Middle frontal gyrus (tissue), 1 donor: Measurements from ENCODE around the gene CASZ1.

Experiments used
- DNase-seq: peaks from one replicate; pipeline ENCODE4 v3.0.0-alpha.2; 2015; ENCODE audit warnings: low spot score; ENCODE audit errors: extremely low spot score

CASZ1 gene

DNA sequence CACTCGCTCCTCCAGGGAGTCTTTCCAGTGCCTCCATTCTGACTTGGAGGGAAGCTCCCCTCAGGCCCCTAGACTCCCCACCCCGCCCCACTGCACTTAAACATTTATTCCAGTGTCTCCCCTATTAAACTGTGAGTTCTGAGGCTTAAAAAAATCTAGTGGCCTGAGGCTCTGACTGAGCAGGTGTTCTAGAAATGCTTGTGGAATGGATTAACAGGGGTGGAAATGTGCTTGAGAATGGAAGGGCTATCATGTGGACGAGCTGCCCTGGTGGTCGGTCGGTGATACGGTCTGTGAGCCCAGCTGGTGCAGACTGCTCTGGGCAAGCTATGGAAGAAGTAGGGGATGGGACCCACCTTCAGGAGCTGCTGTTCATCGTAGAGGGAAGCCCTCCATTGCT is 191.5 kb downstream of the CASZ1 start:
- no peak for DNase-seq

DNA sequence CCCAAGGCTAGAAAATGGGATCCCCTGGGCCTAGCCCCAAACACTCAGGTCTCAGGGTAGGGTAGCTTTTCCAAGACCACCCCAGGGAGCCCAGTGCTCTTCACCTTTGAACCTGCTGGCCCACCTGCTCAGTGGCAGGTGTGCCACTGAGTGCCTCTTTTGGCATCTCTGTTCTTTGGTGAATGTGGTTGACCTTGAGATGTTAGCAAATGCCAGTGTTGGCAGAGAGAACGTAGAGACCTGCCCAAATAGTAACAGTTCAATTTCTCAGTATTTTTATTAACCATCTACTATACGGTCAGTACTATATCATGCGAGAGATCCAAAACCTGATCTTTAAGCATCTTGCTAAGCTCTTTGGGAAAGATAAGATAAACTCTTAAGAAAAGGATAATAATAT is 193.5 kb downstream of the CASZ1 start:
- DNase-seq, result no peak

DNA sequence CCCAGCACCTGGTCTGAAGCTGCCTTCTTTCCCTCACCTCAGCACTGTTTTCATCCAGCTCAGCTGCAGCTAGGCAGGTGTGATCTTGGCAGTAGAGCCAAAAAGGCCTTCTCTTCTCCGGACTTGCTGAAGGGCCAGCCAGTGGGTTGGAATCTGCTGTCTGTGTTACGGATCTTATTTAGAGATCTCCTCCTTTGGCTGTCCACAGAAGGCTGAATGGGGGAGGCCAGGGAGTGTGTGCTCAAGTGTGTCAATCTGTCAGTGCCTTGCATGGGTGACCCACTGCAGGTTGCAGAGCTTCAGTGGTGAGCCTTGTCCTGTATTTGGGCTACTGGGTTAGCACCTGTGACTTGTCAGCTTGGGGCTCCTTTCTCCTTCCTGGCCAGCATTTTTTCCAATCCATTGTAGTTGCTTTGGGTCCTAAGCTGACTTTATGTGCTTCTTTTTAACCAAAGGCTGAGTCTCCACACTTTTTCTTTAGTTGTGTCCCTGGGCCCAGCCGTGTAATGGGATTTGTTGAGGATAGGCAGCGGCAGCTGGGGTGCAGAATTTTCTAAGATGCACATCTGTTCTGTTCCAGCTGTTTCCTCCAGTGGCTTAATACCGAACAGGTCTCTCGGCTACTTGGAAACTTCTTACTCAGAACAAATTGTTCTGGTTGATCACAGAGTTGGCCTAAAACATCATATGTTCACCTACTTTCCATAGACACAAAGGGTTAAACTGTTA is 194.9 kb downstream of the CASZ1 start:
- DNase-seq, result no peak

DNA sequence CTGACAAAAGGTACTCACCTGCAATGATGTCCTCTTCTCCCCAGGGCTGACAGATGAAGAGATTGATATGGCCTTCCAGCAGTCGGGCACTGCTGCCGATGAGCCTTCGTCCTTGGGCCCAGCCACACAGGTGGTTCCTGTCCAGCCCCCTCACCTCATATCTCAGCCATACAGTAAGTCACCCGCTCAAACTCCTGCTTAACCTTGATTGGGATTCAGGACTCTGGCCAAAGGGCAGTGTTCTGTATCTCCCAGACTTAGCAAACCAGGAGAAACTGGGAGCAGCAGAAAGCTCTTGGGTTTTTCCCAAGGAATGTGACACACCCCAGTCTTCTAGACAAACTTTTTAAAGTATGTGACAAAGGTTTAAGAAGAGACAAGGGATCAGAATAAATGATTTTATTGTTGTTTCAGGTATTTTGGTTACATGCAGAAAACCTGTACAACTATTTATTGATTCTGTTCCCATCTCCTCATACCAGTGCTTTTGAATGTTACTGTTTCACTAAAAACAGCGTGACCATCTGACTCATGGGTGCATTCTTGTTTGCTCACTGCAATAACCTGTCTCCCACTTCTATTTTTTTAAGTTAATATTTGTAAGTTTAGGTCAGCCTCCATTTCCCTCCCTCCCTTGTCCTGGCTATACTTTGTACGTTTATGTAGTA is 197.1 kb downstream of the CASZ1 start:
- DNase-seq, result no peak

DNA sequence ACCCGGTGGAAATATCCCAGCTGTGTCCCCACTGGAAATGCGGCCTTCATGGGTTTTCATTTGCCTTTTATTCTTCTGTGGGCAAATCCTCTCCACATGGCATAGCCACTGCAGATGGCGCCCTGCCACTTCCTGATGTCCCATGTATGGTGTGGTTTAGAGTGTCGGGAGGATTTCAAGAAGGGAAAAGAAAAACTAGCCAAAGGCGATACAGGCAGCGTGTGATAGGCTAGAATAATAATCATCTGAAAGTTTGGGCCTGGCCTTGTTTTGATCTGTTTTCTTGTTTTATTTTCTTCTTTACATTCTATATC is 198.1 kb downstream of the CASZ1 start:
- DNase-seq, result no peak

DNA sequence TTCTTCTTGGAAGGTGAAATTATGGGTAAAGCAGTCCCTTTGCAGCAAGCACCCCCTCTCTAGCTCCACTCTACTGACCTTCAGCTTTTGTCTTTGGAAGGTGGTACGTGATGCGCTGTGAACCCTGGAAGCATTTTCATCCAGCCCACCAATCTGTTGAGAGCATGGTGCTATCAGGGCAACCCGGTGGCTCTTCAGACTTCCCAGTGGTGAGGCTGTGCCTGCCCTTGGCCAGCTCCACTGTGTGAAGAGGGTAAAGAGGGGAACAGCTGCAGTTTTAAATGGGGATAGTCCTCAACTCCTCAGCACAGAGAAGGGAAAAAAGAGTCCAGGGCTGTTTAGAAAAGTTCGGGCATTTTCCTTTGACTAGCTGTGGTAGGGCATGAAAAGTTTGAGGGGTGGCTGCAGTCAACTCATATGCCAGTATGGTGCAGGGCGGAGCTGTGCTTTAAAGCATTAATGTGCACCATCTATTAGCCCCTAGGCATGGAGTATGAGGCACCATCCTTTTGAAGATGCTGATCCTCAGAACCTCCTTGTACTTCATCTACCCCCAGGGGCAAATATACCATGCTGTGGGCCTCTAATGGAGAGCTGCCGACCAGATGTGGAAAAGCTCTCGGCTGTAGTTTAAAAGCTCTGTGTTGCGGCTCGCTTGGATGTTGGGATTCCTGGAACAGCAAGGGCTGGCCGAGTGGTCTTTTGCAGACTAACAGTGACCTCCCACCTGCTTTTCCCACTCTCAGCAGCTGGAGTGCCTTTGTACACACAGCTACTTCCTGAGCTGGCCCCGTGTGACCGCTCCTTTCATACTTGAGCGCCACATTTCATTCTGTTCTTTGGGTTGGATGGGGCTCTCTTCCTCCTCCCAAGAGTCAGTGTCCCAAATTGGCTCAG is 198.7 kb downstream of the CASZ1 start:
- no peak for DNase-seq

DNA sequence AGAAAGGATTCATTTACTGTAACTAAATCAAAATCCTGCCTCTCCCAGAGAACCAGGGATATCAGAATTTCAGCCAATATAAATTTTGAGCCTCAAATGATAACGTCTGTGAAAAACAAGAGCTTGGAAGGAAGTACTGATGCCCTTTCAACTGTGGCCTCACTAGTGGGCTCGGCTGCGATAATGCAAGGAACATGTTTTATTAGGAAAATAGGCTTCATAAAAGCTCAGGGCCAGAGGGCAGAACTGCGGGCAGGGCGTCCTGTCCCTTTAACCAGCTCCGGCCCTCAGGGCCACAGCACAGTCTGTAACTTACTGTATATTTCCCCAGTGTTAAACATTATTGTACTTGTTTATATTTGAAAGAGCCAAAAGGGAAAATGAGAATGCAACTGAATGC is 199.7 kb downstream of the CASZ1 start:
- DNase-seq, result no peak

DNA sequence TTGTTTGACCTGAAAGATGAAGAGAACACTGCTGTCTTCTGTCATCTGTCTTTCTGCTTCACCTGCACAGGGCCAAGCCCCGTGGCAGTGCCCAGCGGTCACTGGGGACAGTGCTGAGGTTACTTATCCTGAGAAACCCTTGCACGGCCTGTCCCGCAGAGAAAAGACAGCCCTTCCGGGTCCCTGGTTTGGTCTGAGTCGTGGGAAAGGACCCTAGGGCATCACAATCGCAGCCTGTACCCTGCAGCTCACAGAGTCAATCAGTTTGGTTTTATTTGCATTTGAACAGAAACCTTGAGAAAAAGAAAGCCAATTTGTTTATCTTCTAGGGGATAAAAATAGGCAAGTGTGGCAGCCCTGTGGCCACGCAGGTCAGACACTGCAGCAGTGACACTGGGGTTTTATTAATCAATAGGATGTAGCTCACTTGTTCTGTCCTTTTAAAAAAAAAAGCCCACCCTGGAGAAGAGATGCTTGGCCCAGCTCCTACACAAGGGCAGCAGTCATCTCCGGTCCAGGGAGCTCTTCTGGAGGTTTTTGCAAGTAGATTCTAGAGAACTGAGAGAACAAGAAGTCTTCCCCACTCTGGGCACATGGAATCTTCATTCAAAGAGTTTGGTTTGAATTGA is 201.7 kb downstream of the CASZ1 start:
- no peak for DNase-seq

DNA sequence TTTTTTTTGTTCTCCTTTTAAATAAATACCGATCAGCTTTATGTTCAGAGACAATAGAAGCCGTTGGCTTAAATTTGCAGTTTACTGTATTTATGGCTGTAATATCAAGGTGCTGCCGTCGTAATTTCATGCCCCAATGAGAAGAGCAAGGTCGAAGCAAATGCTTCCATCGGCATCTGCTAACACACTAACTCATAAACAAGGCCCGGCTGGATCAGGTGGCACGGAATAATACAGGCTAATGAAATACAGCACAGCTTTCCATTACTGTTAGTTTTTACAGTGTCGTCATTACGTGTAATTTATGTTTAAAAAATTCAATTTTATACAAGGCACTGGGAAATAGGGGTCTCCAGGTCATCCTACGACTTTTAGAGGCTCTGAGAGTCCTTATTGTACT is 202.7 kb downstream of the CASZ1 start:
- no peak for DNase-seq

DNA sequence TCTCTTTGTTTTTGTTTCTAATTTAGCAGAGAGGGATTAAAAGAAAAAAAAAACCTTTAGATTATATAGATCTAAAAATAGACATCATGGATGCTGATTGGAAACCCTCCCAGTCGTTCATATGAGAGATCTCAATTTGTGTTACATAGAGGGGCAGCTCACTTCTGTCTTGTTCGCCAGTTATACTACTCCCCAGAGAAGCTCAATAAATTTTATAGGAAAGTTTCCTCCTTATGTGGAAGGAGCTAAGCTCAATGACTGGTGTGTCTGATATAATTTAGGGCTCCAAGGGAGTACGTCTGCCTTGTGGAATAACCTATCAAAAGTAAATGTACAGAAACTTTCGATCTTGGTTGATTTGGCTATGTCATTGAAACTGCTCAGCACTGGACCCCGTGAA is 204.1 kb downstream of the CASZ1 start:
- no peak for DNase-seq

DNA sequence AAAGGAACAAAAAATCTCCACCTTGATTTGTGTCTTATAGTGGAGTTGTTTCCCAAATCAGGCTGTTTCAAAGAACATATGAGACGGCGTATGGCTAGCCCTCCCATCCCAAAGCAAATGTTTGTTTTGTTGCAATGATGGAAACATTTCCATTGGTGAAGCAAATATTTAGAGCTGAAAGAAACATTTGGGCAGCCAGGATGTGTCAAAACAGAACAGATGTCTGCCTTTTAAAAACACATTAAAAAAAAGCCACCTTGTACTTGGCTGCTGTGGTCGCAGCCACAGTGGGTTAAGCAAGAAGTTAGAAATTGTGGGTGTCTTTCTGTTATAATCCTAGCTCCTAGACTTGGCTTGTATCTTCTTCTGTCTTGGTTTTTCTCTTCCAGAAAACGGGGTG is 205.4 kb downstream of the CASZ1 start:
- no peak for DNase-seq

DNA sequence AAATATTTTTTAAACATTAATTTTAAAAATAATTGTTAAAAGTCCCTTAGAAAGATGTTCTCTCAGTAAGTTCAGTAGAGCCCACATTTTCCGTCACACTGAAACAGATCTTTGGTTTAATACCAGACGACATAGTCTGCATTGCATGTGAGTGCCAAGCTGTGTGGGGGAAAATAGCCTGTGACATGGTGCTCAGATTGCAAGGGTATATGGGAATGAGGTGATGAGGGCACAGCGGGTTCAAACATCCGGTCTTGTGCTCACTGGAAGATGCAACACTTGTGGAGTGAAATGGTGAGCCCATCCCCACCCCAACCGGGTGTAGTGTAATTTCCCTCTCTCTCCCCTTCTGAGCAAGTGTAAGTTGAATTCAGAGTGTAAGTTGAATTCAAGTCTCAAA is 207.4 kb downstream of the CASZ1 start:
- DNase-seq, result no peak

DNA sequence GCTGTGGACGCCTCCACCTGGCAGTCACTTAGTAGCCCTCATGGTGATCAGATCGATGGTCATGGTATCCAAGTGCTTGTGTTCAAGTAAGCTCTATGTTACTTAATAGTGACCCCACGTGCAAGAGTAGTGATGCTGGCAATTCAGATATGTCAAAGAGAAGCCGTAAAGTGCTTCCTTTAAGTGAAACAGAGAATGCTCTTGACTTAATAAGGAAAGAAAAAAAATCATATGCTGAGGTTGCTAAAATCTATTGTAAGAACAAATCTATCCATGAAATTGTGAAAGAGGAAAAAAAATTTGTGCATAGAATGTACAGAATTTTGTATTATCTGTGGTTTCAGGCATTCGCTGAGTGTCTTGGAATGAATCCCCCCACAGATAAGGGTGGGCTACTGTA is 207.8 kb downstream of the CASZ1 start:
- DNase-seq, result no peak
